Hematopoietic multipotent progenitor cell treated with erythropoietin and hydrocortisone succinate and interleukin-3 and kit ligand, for 4 days (in vitro differentiated cells): Measurements from ENCODE around the gene ZMYM2.

Source experiments
- DNase-seq: peaks from one replicate; pipeline ENCODE4 v3.0.0-alpha.2; 2015

The ZMYM2 gene

DNA sequence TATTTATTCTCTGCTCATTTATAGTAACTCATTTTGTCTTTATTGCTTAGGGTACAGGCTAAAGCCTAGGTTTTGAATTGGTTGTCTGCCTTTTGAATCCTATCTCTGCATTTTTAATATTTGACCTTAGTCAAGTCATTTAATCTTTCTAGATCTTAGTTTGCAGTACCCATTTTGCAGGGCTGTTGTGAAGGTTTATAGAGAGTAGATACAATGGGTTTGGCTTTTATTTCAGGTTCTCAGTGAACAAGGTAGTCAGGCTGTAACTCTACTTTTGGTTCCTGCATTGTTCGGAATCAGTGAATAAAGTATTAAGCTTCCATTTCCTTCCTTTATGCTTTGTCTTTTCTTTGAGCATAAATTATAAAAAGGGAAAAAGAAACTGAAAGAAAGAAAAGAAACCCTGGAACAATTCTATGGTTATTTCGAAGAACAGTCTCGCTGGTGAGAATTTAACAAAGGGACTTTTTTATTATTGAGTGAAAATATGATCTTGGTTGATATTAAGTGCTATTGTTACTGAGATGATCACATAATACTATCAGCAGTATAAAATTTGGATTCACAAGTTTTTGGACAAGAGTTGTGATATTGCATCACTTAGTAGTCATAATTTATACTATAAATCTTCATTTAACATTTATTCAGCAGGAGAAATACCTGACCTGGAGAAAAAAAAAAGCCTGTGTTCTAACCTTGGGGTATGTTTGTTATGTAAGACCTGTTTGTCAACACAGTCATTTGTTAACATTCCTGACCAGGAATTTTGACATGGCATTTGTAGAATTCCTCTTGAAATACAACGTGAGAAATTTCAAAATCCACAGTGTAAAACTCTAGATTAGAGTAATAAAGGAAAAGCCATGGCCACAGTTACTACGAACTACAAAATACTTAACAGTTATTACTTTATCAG lies 91.3 kb downstream of the ZMYM2 start:
- DNase-seq = no peak

DNA sequence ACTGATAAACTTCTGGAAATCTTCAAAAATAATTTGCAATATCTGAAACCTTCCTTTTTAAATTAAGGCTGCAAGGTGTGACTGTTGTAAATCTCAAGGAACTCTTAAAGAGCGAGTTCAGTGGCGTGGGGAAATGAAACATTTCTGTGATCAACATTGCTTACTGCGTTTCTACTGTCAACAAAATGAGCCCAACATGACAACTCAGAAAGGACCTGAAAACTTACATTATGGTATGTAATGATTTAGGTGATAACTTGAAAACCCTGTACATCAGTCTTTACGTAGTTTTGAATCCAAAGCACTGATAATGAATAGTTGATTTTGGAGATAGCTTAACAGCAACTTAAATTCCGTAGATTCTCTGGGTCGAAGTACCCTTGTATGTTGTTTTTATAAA lies 92.8 kb downstream of the ZMYM2 start:
- DNase-seq = no peak

DNA sequence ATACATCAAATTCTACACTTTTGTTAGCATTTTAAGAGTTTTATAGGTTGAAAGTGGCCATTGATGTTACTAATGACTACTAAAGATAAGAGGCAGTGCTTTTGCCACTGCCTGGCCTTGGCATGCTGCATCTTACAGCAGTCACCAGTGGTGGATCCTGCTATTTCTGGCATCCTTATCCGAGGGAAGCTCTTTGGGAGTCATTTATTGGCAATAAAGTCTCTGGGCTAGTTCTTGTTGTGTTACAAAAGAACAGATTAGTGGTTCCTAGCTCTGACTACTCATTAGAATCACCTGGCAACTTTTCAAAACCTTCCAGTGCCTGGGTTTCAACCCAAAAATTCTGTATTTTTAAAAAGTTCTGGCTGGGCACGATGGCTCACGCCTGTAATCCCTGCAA lies 94.5 kb downstream of the ZMYM2 start:
- no peak for DNase-seq

DNA sequence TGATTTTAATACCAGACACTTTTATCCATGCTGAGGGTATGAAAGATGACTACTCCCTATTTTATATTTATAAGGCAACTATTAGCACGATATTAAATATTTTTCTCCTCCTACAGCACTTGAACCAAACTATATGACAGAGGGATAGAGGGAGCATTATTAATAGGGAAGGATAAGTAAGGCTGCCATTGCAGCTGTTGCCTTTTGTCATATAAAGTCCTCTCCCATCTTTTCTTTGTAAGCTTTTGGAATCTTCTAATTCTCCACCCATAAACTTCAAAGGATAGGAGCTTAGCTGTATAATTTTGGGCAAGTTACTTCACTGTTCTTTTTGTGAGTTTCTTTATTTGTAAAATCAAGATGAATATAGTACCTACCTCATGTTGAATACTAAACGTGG lies 95.4 kb downstream of the ZMYM2 start:
- DNase-seq = no peak

DNA sequence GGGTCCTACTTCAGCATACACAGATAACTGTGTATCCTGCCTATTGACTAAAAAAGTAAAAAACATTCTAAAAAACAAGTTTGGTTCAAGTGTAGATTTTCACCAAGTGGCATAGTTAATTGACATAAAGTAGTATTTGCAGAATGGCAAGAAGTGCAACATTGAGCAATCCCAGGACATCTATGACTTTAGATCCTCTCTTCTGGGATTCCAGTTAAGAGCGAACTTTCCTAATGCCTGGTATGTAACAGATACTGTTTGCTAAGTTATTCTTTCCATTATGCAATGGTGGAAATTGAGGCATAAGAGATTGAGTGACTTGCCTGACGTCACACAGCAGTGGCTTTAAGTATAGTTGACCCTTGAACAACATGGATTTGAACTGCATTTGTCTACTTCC lies 96.1 kb downstream of the ZMYM2 start:
- DNase-seq = no peak

DNA sequence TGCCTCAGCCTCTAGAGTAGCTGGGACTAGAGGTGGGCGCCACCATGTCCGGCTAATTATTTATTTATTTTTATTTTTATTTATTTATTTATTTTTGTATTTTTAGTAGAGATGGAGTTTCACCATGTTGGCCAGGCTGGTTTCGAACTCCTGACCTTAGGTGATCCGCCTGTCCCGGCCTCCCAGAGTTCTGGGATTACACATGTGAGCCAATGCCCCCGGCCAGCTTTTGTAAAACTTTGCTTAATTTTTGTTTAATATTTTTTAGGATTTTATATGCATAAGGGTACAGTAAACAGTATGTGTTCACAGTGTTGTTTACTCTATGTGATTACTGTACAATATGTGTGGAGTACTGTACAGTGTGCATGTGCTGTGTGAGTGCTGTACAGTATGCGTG lies 98.7 kb downstream of the ZMYM2 start:
- DNase-seq = no peak

DNA sequence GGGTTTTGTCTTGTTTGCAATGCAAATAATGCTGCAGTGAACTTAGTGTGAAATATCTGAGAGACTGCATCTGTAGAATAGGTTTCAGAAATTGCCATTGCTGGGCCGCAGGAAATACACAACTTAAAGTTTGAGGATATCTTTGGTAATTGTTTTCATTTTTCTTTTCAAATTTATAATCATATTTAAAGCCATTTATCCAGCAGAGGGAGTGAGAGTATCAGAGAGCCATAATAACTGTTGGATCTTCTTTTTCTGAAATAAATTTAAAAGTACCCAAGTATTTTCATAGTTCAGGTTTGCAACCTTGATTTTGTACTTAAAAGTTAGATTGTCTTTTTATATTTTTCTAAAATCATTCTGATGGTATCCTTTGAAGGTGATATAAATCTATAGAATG lies 99.4 kb downstream of the ZMYM2 start:
- peak; percentile 14 for DNase-seq

DNA sequence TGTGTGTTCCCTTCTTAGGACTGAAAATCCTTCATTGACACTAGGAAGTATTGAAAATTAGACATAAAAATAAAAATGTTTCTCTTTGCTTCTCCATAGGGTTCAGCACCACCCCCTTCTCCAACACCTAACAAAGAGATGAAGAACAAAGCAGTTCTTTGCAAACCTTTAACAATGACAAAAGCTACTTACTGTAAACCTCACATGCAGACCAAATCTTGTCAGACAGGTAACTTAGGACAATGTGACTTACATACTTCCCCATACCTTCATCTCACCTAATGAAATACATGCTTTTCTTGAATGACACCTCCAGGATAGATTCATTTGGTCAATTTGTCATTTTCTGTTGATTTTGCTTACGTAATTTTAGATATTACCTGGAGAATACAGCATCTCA lies 99.9 kb downstream of the ZMYM2 start:
- no peak for DNase-seq

DNA sequence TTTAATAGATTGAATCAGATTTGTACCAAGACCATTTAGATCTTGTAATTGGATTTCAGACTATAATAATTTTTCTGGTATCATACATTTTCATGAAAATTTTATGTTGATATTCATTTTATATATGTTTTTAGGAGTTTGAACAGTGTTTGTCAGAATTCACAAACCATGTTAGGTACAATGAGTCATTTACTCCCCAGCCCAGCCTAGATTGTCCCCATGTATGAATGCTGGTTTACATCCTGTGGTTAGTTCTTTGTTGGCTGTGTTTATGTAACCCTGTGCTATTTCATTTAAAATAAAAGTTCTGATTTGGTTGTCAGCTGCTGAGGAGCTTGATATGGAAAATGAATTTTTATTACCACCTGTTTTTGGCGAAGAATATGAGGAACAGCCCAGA lies 105.6 kb downstream of the ZMYM2 start:
- peak; percentile 10 for DNase-seq

DNA sequence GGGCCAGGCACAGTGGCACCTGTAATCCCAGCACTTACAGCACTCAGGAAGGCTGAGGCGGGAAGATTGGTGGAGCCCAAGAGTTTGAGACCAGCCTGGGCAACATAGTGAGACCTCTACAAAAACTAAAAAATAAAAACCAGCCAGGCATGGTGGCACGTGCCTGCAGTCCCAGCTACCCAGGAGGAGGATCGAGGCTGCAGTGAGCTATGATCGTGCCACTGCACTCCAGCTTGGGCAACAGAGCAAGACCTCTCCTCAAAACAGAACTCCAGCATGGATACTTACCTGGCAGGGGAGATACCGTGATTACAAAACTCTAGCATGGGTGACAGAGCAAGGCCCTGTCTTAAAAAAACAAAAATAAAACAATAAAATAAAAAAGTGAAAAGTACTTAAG lies 107.0 kb downstream of the ZMYM2 start:
- DNase-seq = no peak

DNA sequence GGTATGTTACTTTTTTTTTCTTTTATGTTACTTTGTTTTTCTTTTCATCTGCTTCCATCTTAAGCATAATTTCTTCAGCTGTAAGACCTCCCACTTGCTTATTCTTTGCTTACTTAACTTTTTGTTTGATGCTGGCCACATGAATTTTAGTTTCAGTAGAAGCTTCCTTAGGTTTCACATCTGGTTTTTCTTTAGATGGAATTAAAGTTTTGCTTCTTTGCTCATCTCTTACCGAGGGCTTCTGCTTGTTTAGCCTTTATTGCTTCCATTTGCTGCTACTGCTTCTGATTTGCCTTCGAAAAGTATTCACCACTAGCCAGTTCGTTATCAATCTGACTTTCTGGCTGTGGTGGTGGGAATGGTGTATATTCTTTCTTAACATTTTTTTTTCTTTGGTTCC lies 111.4 kb downstream of the ZMYM2 start:
- no peak for DNase-seq

DNA sequence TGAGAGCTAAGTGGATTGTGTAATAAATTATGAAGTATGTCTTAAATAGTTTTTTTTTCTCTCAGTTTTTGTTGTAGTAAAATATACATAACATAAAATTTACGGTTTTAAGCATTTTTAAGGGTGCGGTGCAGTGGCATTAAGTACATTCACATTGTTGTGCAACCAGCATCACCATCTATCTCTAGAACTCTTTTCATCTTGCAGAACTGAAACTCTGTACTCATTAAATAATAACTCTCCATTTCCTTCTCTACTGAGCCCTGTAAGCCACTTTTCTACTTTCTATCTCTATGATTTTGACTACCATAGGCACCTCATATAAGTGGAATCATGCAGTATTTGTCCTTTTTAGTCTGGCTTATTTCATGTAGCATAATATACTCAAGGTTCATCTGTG lies 115.2 kb downstream of the ZMYM2 start:
- DNase-seq = no peak

DNA sequence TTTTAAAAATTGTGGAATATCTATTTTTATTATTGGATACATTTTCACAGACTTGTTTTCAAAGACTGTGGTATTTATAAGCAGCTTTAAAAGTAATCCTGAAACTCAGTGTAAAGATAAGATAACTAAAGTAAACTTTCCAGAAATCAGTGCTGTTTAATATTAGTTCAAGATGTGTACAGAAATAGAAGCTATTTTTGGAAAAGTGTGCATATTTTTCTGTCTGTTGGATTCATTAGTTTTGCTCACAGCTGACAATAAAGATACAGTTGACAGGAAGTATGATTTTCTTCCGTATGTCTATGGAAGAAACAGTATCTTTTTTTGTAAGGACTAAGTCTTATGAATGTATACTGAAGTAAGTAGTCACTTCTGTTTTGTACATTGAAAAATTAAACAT lies 116.4 kb downstream of the ZMYM2 start:
- no peak for DNase-seq

DNA sequence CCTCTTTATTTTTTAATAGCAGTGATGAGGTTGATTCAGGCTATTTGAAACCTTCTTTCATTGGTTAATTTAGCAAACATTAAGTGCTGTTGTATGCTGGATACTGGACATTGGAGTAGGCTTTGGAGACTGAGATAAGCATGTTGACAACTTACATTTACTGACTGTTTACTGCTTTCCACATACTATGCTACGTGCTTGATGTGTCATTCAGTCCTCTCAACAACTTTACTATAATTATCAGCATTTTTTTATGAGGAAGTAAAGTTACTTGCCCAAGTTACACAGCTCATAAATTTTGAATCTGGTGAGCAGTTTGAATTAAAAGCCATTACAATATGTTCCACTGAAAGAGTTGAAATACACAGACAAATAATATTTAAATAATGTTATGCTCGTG lies 118.6 kb downstream of the ZMYM2 start:
- no peak for DNase-seq

DNA sequence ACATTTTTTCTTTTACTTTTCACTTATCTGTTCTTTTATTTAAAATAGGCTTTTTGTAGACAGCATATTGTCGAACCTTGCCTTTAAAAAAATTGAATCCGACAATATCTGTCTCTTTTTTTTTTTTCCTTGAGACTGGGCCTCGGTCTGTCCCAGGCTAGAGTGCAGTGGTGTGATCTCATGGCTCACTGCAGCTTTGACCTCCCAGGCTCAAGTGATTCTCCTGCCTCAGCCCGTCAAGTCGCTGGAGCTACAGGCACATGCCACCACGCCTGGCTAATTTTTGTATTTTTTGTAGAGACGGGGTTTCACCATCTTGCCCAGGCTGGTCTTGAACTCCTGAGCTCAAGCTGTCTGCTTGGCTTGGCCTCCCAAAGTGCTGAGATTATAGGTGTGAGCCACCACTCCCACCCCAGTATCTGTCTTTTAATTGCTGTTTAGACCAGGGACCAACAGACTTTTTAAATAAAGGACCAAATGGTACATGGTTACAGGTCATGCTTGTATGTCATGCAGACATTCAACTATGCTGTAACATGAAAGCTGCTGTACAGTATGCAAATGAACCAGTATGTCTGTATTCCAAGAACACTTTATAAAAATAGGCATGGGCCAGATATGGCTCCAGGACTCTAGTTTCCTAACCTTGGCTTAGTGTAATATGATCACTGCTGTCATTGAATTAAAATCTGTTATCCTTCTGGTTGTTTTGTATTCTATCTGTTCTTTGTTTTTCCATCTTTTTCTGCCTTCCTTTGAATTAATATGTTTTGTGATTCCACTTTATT lies 122.0 kb downstream of the ZMYM2 start:
- DNase-seq = no peak

DNA sequence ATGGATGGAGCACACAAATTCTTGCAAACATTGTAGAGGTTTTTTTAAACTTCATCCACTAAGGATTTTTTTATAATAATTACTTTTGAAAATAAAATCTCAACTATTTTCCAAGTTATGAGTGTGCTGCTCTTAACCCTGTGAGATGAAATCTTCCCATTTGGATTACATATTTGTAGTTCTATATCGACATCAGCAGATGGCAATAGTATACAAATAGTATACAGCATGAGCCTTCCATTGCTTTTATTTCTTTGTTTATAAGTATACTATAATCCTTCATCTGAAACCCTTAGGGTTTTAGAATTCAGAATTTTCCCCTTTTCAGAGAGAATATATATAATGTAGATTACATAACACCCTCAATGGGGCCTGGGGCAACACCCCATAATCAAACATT lies 131.8 kb downstream of the ZMYM2 start:
- DNase-seq = peak; percentile 38

DNA sequence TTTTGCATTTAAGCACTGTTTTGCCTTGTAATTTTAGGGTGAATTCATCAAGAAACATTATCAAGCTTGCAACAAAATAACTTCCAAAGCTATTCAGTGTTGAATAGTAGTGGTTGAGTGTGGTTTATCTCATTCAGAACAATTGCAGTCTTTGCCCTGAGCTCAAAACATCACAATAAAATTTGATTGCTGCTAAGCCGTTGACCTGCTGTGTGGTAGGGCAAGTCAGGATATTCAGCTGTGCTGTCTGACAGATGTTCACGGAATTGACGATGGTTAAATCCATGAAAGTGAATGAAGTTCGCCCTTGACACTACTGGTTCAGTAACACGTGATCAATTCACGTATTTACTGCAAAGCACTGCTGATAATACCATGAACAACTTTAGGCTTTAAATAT lies 135.4 kb downstream of the ZMYM2 start:
- DNase-seq = no peak

DNA sequence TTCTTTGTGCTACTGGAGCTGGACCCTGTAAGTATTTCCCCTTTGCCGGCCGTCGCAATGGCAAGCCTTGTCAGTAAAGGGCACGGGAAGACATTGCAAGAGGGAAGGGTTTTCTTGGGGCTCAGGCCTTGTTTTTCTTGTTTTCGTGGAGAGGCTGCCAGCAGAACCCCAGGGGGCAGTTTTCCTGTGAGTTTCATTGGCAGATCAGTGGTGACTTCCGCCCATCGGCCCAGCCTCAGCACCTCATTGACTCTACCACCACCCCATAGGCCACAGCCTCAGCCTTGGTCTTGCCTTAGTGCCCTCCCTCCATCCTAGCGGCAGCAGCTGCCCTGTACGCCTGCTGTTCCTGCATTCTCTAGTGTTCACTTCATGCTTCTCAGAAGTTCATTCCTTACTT lies 140.8 kb downstream of the ZMYM2 start:
- no peak for DNase-seq

DNA sequence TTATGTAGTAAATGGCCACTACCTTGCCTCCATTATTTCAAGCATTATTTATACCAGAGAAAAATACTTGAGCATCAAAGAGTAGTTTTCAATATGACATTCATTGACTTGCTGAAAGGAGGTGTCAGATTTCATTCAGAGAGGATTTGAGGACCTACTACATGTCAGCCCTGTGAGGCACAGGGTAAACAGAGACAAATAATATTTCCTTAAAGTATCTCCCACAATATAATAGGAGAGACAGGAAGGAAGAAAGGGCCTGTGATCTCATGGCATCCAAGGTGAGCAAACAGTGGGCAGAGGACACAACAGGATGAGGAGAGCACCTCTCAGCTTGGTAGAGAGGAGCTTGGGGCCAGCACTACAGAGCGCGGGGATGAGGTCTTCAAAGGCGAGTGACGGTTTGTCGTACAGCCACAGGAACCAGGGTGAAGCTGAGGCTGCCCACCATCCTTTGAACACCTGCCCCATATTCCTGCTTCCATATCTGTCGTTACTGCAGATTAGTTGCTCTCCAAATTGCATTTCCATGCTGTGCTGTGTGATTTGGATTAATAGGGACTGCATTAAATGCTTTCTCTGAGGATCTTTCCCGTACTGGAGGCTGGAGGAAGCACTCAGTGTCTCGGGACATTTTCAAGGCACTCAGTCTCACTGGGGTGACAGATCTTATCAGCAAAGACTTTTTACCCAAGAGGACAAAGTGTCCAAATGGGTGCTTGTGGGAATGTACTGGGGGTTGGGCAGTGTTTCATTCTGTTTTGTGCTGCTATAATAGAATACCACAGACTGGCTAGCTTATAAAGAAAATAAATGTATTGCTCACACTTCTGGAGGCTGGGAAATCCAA lies 143.2 kb downstream of the ZMYM2 start:
- no peak for DNase-seq

DNA sequence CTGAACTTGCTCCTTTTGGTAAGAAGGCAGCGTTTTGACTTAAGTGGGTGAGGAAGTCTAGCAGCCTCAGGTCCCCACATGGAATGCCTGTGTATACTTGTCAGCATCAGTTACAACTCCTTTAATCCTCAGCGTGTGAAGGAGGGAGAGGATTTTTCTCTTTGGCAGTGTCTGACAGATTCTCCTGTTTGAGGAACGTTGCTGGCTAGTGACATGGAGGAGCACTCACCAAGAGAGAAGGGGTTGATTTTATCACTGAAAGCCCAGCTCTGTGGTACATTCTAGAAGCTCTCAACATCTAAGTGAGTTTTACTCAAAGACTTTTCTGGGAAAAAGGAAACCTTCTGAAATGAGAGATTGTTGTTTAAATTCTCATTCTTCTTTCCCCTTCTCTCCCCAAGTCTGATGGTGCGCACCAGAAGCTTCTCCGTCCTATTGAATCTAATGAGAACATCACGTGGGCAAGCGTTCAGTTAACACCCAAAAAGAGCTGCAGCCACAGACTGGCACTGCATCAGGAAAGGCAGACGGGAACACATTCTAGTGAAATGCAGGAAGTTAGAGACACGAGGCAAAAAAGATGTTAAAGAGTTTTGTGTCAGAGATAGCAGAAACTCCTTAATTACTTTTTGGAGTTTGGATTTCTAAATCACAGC lies 144.1 kb downstream of the ZMYM2 start:
- DNase-seq = peak; percentile 35

DNA sequence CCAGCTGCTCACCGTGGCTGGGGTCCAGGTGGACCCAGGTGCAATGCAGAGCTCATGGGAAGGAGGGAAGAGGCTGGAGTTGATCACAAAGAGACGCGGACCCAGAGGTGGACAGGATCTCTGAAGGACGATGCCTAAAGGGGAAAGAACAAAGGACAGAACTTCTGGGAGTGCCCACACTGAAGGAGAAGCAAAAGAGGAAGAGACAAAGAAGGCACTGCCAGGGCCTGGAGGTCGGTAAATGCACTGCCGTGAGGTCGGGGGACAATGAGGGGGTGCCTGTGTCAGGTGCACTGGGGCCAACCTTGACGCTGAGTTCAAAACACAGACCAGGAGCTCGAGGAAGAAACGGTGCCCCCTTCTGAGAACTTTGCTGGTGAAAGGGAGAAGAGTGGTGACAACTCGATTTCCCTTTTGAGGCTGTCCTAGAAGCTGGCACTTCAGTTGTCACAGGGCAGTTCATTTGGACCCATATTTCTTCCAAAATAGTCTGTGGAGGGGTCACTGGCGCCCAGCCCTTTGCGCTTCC lies 146.7 kb downstream of the ZMYM2 start:
- DNase-seq = no peak

DNA sequence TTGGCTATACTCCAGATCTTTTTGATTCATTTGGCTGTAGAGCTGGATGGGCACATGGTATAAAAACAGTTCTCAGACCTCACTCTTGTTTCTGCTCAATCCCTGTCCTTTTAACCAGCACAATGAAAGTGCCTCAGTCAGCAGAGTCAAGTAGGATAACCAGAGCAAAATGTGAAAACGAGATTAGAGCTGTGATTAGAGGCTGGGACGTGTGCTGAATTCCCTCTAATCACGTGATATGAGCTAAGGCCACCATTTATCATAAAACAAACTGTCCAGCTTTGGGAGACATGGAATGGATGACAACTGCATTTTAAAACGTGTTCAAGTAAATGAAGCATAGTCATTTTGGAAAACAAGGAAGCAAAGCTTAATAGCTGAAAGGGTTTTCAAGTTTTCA lies 148.2 kb downstream of the ZMYM2 start:
- DNase-seq = no peak

DNA sequence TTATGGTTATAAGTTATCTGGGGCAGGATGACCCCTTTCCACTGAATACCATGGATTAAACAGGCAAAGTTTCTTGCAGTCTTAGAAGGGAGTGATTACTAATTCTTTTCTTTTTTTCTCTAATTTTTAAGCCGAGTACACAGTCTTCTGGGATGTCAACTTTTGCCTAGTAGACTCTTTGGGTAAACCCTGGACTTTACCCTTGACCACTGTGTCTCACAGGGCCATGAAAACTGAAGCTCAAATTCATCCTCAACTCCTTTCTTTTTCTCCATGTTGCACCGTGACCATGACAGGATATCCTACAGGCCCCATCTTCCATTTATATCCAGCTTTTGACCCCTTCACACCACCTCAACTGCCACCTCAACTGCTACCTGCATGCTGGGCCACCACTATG lies 150.5 kb downstream of the ZMYM2 start:
- DNase-seq = no peak
